ENCODE measurements around the gene DHX38.

DHX38 gene

GRCh38 chr16:72123426-72123825 lies 29.8 kb downstream of the DHX38 start:
- no peak for DNase-seq

DNA sequence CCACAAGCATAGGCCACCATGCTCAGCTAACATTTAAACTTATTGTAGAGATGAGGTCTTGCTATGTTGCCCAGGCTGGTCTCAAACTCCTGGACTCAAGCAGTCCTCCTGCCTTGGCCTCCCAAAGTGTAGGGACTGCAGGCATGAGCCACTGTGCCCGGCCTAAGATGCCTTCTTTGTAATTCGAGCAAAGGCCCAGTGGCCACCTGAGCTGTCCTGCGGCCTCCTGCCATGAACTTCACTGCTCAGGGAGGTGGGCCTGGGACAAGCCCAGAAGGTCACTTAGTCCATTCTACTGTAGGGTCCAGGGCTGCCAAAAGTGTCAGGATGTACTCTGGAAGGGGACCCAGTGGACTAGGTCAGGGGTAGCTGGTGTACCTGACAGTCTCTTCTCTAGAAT lies 30.5 kb downstream of the DHX38 start:
- DNase-seq, result no peak

DNA sequence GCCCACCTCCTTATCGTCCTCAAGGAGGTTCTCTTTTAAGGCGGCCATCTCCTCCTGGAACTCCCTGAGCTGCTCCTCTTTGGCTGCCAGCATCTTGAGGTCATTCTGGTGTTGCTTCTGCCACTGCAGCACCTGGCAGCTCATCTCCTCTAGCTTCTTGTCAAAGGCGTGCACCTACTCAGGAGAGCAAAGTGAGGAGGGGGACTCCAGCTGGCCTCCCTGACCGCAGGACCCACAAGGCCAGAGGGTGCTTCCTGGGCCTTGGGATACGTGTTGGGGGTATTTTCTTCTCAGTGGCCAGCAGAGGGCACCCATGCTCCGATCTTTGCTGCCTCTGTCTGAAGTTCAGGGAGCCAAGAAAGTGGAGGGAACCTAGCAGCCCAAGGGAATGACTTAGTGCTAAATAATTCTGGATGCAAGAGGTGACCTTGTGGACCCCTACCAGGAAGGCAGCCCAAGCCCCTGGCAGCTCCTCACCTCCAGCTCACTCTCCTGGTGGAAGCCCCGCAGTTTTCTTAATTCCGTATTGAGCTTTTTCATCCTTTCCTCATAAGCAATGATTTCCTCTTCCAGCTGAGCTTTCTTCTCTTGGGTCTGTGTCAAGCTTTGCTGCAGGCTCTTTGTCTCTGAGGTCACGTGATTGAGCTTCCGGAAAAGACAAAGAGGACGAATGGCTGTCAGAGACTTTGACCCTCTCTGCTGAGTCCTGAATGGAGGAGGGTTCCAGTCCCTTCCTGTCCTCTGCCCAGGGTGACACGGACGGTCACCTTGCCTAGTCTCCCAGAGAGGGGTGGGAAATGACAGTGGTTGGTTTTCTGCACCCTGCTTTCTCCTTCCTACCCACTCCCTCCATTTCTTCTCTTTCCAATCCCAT lies 31.4 kb downstream of the DHX38 start:
- peak; percentile 75 for DNase-seq

DNA sequence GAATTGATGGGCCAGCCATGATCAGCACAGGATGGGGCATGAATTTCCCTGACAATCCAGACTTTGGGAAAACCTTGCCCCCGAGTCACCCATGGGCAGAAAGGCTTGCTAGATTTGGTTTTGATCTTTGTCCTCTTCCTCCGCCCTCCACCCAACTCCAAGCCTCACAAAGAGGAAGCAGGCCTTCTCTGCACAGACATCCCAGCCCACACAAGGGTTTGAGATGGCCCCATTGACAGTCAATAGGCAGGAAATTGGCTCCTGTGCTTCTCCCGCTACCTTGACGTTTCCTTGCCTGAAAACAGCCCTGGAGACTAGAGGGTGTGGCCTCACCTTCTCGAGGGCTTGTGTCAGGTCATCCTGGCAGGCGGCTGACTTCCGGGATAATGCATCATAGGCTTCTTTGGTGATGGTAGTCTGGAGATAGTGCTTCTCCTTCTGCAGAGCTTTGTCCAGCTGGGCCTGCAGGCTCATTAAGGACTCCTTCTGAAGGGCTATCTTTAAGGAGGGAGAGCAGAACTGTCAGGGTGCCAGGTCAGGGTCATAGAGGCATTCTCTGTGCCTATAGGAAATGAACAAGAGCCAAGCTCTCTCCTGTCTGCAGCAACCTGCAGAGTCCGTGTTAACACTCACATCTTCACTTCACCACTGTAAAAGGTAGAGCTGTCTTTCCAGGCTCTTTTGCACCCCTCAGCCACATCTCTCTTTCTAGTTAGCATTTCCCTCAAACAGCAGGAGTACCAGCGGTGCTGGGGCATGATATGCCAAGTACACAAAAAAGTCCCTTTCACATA lies 32.2 kb downstream of the DHX38 start:
- DNase-seq, result no peak

DNA sequence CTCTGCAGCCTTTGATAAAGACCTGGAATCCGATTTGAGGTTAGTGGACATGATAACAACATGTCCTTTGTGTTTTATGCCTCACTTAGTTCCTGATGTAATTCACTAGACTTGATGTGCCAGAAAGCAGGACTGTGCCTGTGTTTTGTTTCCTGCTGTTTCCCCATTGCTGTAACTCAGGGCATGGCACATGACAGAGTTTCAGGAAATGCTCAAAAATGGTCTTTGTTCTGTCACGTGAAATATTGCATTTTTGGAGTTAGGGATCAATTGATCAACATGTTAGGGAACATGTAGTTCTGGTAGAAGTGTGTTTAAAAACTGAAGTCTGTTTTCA lies 32.8 kb downstream of the DHX38 start:
- no peak for DNase-seq

- no peak for DNase-seq
These were observed 35.1 kb downstream of the DHX38 start for GRCh38 chr16:72128701-72129100.

- no peak for DNase-seq
These were observed 36.5 kb downstream of the DHX38 start for GRCh38 chr16:72129976-72130656.

DNA sequence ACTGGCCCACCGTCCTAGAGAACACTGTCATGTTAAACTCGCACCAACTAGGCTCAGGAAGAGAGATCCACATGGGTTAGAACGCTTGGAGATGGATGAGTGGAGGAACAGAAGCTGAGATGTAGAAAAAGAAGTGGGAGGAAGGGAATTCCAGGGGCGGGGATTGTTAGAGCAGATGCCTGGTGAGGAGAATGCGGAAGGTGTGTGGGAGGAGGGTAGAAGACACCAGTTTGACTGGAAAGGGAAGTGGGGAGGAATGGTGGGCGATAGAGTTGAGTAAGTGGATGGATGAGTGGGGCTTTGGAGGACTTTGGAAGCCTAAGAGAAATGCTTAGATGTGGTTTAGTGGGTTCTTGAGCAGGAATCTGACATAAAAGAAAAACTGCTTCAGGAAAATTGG lies 37.4 kb downstream of the DHX38 start:
- no peak for DNase-seq

- no peak for DNase-seq
These were observed 39.1 kb downstream of the DHX38 start for GRCh38 chr16:72132726-72133125.

DNA sequence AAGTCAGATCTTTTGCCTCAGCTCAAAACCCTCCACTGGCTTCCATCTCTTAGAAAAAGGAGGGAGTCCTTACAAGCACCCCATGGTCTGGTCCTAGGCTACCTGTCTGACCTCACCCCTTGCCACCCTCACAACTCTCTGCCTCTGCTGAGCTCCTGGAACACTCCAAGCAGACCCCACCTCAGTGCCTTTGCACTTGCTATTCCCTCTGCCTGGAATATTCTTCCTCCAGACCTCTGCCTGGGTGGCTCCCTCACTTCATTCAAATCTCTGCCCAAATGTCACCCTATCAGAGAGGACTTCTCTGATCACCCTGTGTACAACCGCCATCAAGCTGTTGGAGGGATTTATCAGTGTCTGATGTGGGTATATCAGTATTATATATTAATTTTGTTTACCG lies 40.9 kb downstream of the DHX38 start:
- no peak for DNase-seq

GRCh38 chr16:72137380-72138063 lies 43.9 kb downstream of the DHX38 start:
- DNase-seq, result no peak

GRCh38 chr16:72138064-72138572 lies 44.5 kb downstream of the DHX38 start:
- DNase-seq, result no peak

- no peak for DNase-seq
These were observed 46.3 kb downstream of the DHX38 start for GRCh38 chr16:72139908-72140307.

GRCh38 chr16:72142476-72142875 lies 48.8 kb downstream of the DHX38 start:
- no peak for DNase-seq

DNA sequence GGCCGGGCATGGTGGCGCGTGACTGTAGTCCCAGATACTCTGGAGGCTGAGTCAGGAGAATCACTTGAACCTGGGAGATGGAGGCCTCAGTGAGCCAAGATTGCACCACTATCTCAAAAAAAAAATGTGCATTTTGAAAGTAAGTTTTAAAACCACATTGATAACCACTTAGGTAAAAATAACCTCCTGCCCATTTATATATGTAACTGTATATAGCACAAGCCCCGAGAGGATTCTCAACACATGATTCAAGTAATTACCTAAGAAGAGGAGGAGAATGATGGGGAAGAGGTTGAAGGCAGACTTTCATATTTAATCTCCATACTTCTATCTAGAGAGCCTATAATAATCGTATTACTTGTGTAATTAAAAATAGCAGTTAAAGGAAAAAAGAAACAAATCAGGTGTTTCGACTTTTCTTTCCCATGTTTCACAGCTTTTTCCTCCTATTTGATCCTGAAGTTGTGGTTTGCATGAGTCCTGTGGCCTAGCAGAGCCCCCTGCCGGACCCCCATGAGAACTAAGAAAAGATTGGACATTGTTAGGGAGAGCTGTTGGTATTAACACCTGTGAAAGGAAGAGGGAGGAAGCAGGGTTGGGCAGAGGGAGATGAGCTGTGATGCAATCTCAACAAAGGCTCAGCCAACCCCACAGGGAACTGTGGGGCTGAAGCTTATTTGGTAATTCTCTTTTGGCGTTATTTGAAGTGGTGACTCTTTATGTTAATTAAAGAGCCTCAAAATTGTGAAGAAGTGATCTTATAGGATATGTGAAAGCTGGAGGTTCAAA lies 56.2 kb downstream of the DHX38 start:
- no peak for DNase-seq

GRCh38 chr16:72159386-72159785 lies 65.7 kb downstream of the DHX38 start:
- DNase-seq, result no peak

DNA sequence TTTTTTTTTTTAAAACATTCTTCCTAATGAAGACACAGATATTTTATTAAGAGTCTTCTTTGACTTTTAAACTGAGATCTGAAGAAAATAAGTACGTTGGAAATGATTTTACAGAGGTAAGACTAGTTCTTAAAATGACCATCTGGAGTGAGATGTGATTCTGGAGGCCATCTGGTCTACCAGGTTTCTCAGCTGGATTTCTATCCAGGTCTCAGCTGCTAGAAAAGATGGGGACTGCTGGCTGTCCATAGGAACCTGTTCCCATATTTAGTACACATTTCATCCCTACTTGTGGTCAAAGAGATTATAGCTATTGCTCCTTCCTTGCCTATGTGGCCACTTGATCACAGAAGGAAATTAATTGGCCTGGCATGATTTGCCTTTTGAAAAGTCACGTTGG lies 66.2 kb downstream of the DHX38 start:
- no peak for DNase-seq

GRCh38 chr16:72162105-72162692 lies 68.6 kb downstream of the DHX38 start:
- no peak for DNase-seq
